K562 (cell line): ENCODE measurements around the gene RDH13. TPM values are rescaled to one million over a fixed set of nuclear protein-coding genes. Genes with fewer than 3 reads are reported as not detected.

Experiments used
- CEBPB ChIP-seq: fragments of 450-650 bp; IDR thresholded peaks from 2 replicates; pipeline ENCODE4 v1.6.1; 2016; ENCODE audit warnings: missing genetic modification characterization, missing compliant biosample characterization
- CREBBP ChIP-seq: IDR thresholded peaks from one replicate; pipeline ENCODE4 v1.6.1; 2012; ENCODE audit warnings: low read depth, mild to moderate bottlenecking, control low read depth, inconsistent platforms, low read length
- ELF1 ChIP-seq: fragments of 200-800 bp; sonication (Bioruptor generic); IDR thresholded peaks from 2 replicates; pipeline ENCODE4 v1.6.1; 2016; ENCODE audit warnings: missing genetic modification characterization, missing compliant biosample characterization
- HDAC2 ChIP-seq: fragments of 450-650 bp; IDR thresholded peaks from 2 replicates; pipeline ENCODE4 v1.6.1; 2016; ENCODE audit warnings: mild to moderate bottlenecking
- HDGF ChIP-seq: fragments of 450-650 bp; IDR thresholded peaks from 2 replicates; pipeline ENCODE4 v1.6.1; 2016
- JUND ChIP-seq, 2 experiments: IDR thresholded peaks; 2 replicates in 1 of 2; 3 replicates in 1 of 2; pipeline ENCODE4 v1.6.1; 2011; ENCODE audit warnings: borderline replicate concordance in 2 of 2, low read depth in 2 of 2, low read length in 2 of 2, improper control_type of control experiment in 1 of 2, missing biosample characterization in 1 of 2, missing genetic modification characterization in 1 of 2, missing genetic modification reagents in 1 of 2
- KAT2B ChIP-seq: IDR thresholded peaks from one replicate; pipeline ENCODE4 v1.6.1; 2012; ENCODE audit warnings: low read depth, mild to moderate bottlenecking, control low read depth, inconsistent platforms, low read length, moderate library complexity
- LCOR ChIP-seq: sonication (generic); formaldehyde crosslinking; IDR thresholded peaks from 2 replicates; pipeline ENCODE4 v1.8.0; 2022; ENCODE audit warnings: mild to moderate bottlenecking, missing genetic modification reagents
- MTA2 ChIP-seq: fragments of 450-650 bp; IDR thresholded peaks from 2 replicates; pipeline ENCODE4 v1.6.1; 2016; ENCODE audit warnings: low read depth
- NFE2 ChIP-seq: IDR thresholded peaks from 2 replicates; pipeline ENCODE4 v1.6.1; 2014; ENCODE audit warnings: antibody characterized with exemption, low read depth
- OTX1 ChIP-seq: fragments of 450-650 bp; formaldehyde crosslinking; IDR thresholded peaks from 2 replicates; pipeline ENCODE4 v1.4.0; 2022; ENCODE audit warnings: mild to moderate bottlenecking
- POLR2AphosphoS5 ChIP-seq: IDR thresholded peaks from 2 replicates; pipeline ENCODE4 v1.6.1; 2011; ENCODE audit warnings: mild to moderate bottlenecking, low read depth, low read length, moderate library complexity; ENCODE audit not compliant: control insufficient read depth, insufficient read depth
- SMARCA5 ChIP-seq: fragments of 450-650 bp; IDR thresholded peaks from 2 replicates; pipeline ENCODE4 v1.6.1; 2016
- SMC3 ChIP-seq: conservative IDR thresholded peaks from 2 replicates; pipeline ENCODE4 v1.6.1; 2011; ENCODE audit warnings: low read depth, low read length, improper control_type of control experiment; ENCODE audit not compliant: insufficient read depth
- SPI1 ChIP-seq: IDR thresholded peaks from 2 replicates; pipeline ENCODE4 v1.6.1; 2011; ENCODE audit warnings: low read depth, low read length, control low read depth, borderline replicate concordance
- ZNF184 ChIP-seq: sonication (generic); formaldehyde crosslinking; IDR thresholded peaks from 2 replicates; pipeline ENCODE4 v1.5.0; 2020; ENCODE audit warnings: missing genetic modification reagents
- ZNF253 ChIP-seq: fragments of 250-450 bp; sonication (Bioruptor Pico); conservative IDR thresholded peaks from 2 replicates; pipeline ENCODE4 v1.6.1; 2021; ENCODE audit warnings: mild to moderate bottlenecking
- ZNF316 ChIP-seq: fragments of 450-650 bp; IDR thresholded peaks from 2 replicates; pipeline ENCODE4 v1.6.1; 2016
- ZNF324 ChIP-seq: fragments of 250-450 bp; sonication (Bioruptor Pico); IDR thresholded peaks from 2 replicates; pipeline ENCODE4 v1.4.0; 2020; ENCODE audit warnings: mild to moderate bottlenecking
- ZNF507 ChIP-seq: conservative IDR thresholded peaks from 2 replicates; pipeline ENCODE4 v1.6.1; 2017; ENCODE audit warnings: missing genetic modification characterization, missing compliant biosample characterization
- ZNF695 ChIP-seq: fragments of 450-650 bp; formaldehyde crosslinking; IDR thresholded peaks from 2 replicates; pipeline ENCODE4 v1.4.0; 2020; ENCODE audit warnings: mild to moderate bottlenecking, moderate library complexity
- ZNF764 ChIP-seq: fragments of 250-450 bp; sonication (Bioruptor Pico); IDR thresholded peaks from 2 replicates; pipeline ENCODE4 v1.4.0; 2020; ENCODE audit warnings: low read depth, mild to moderate bottlenecking, moderate library complexity
- polyA plus RNA-seq, 8 experiments: library from polyadenylated mRNA; depleted of rRNA in 4 of 8; stranded (reverse) in 5 of 8; unstranded in 3 of 8; fragments of >200 nt; fragmentation: Nextera tagmentation in 2 of 8; fragmentation: Illumina TruSeq in 1 of 8; extraction: Ambion mirVana in 2 of 8; extraction: Trizol in 1 of 8; gene quantifications; 2 replicates each; pipeline versions ENCODE4 v1.2.1 to v1.2.3, GENCODE V29; 2011 to 2014; ENCODE audit warnings: inconsistent platforms in 1 of 8, missing spikeins in 1 of 8
- total RNA-seq, 7 experiments: library from RNA; depleted of rRNA in 6 of 7; stranded (reverse); fragments of >200 nt in 6 of 7; fragmentation: Illumina TruSeq in 2 of 7; extraction: Trizol in 2 of 7; gene quantifications; 2 replicates each; pipeline versions ENCODE4 v1.2.1 to v1.2.3, GENCODE V29; 2011 to 2021; ENCODE audit warnings: low replicate concordance in 1 of 7
- TF ChIP-seq, protein P1 (sequence below): sonication (generic); formaldehyde crosslinking; IDR thresholded peaks from 2 replicates; pipeline ENCODE4 v1.8.0; 2022; ENCODE audit warnings: mild to moderate bottlenecking, missing genetic modification reagents
- TF ChIP-seq, protein P2 (sequence below): sonication (generic); formaldehyde crosslinking; IDR thresholded peaks from 2 replicates; pipeline ENCODE4 v1.8.0; 2022; ENCODE audit warnings: mild to moderate bottlenecking, missing genetic modification reagents
- TF ChIP-seq, protein P3 (sequence below): sonication (generic); formaldehyde crosslinking; IDR thresholded peaks from 2 replicates; pipeline ENCODE4 v1.9.0; 2022; ENCODE audit warnings: mild to moderate bottlenecking, missing genetic modification reagents
- TF ChIP-seq, protein P4 (sequence below): sonication (generic); formaldehyde crosslinking; IDR thresholded peaks from 2 replicates; pipeline ENCODE4 v1.8.0; 2023; ENCODE audit warnings: mild to moderate bottlenecking, missing genetic modification reagents

RDH13 gene
- total and polyA plus RNA-seq, 9 of the 15 experiments (the other 6 are each of a cell fraction or from before 2014, with no cell fraction given), result 7.5 to 70.3 (median 39.5) TPM

DNA sequence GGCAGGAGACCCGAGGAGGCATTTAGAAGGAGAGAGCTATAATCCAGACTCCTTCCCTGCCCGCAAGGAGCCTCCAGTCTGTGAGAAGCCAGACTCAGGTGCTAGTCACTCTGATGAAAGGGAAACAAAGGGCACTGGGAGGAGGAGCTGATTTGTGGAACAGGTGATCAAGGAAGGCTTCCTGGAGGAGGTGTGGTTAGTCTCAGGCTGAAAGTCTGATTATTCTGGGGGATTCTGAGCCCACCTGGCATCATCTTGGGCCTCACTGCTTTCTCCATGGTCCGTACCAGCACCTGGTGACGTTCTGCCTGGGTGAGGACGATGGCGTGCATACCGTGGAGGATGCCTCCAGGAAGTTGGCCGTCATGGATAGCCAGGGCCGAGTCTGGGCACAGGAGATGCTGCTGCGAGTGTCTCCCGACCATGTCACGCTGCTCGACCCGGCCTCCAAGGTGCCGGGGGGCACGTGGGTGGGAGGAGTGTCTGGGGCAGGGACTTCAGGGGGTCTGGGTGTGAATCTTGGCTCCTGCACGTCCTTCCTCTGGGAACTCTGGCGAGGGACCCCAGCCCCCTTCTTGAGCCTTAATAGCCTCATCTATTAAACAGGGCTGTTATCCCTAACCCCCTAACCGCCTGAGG, 16.6 kb upstream of the RDH13 start (continued):
- TF ChIP-seq, protein P1, sequence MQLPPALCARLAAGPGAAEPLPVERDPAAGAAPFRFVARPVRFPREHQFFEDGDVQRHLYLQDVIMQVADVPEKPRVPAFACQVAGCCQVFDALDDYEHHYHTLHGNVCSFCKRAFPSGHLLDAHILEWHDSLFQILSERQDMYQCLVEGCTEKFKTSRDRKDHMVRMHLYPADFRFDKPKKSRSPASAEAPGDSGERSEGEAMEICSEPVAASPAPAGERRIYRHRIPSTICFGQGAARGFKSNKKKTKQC, result no peak
- TF ChIP-seq NFE2, result no peak
- no peak for TF ChIP-seq LCOR (CRISPR knock-in tag)
- no peak for TF ChIP-seq KAT2B
- no peak for TF ChIP-seq ZNF184
- TF ChIP-seq SMC3, result no peak
- TF ChIP-seq, protein P2, sequence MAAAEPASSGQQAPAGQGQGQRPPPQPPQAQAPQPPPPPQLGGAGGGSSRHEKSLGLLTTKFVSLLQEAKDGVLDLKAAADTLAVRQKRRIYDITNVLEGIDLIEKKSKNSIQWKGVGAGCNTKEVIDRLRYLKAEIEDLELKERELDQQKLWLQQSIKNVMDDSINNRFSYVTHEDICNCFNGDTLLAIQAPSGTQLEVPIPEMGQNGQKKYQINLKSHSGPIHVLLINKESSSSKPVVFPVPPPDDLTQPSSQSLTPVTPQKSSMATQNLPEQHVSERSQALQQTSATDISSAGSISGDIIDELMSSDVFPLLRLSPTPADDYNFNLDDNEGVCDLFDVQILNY (CRISPR knock-in tag), result 0 out of 2 replicates have a peak, but pooled peaks have one; percentile 14
- TF ChIP-seq ZNF253 (CRISPR knock-in tag), result no peak
- no peak for TF ChIP-seq ZNF764 (CRISPR knock-in tag)
- peak; percentile 77; the same call in 1 of the 2 replicates for TF ChIP-seq HDGF
- TF ChIP-seq ZNF695 (CRISPR knock-in tag), result no peak
- TF ChIP-seq ZNF316, result peak; percentile 50
- no peak for TF ChIP-seq ZNF324
- no peak for TF ChIP-seq ELF1
- no peak for TF ChIP-seq ZNF507
- TF ChIP-seq SMARCA5, result peak; percentile 95
- peak; percentile 30 for TF ChIP-seq HDAC2
- TF ChIP-seq, protein P3, sequence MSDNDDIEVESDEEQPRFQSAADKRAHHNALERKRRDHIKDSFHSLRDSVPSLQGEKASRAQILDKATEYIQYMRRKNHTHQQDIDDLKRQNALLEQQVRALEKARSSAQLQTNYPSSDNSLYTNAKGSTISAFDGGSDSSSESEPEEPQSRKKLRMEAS (CRISPR knock-in tag), result 0 out of 2 replicates have a peak, but pooled peaks have one; percentile 25
- TF ChIP-seq POLR2AphosphoS5, result no peak
- TF ChIP-seq MTA2, result no peak
- no peak for TF ChIP-seq CEBPB (tag)
- TF ChIP-seq JUND (IDR thresholded peaks at IDR 0.05; ENCODE audit: borderline replicate concordance, low read depth, low read length), result no peak
- TF ChIP-seq JUND (tag; IDR thresholded peaks at IDR 0.05; ENCODE audit: borderline replicate concordance, low read depth, low read length), result no peak
- TF ChIP-seq CREBBP, result no peak
- TF ChIP-seq SPI1, result no peak
- TF ChIP-seq, protein P4, sequence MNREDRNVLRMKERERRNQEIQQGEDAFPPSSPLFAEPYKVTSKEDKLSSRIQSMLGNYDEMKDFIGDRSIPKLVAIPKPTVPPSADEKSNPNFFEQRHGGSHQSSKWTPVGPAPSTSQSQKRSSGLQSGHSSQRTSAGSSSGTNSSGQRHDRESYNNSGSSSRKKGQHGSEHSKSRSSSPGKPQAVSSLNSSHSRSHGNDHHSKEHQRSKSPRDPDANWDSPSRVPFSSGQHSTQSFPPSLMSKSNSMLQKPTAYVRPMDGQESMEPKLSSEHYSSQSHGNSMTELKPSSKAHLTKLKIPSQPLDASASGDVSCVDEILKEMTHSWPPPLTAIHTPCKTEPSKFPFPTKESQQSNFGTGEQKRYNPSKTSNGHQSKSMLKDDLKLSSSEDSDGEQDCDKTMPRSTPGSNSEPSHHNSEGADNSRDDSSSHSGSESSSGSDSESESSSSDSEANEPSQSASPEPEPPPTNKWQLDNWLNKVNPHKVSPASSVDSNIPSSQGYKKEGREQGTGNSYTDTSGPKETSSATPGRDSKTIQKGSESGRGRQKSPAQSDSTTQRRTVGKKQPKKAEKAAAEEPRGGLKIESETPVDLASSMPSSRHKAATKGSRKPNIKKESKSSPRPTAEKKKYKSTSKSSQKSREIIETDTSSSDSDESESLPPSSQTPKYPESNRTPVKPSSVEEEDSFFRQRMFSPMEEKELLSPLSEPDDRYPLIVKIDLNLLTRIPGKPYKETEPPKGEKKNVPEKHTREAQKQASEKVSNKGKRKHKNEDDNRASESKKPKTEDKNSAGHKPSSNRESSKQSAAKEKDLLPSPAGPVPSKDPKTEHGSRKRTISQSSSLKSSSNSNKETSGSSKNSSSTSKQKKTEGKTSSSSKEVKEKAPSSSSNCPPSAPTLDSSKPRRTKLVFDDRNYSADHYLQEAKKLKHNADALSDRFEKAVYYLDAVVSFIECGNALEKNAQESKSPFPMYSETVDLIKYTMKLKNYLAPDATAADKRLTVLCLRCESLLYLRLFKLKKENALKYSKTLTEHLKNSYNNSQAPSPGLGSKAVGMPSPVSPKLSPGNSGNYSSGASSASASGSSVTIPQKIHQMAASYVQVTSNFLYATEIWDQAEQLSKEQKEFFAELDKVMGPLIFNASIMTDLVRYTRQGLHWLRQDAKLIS, result no peak
- TF ChIP-seq OTX1 (CRISPR knock-in tag), result no peak
